D721Med (cell line): ENCODE measurements around the gene SLAMF7.

Experiments used
- DNase-seq: peaks from one replicate; pipeline ENCODE4 v3.0.0; 2011; ENCODE audit warnings: low spot score; ENCODE audit not compliant: insufficient read length
- FAIRE-seq: peaks from 2 replicates; lab custom pipeline; 2011; peaks lifted over from hg19 to GRCh38; lab: Jason Lieb, UNC
- TF ChIP-seq, protein P1 (sequence below): IDR thresholded peaks from 2 replicates; pipeline ENCODE4 v1.5.1; 2012; ENCODE audit warnings: mild to moderate bottlenecking, control low read depth; ENCODE audit not compliant: insufficient read depth; ENCODE audit errors: missing control alignments

The SLAMF7 gene

DNA sequence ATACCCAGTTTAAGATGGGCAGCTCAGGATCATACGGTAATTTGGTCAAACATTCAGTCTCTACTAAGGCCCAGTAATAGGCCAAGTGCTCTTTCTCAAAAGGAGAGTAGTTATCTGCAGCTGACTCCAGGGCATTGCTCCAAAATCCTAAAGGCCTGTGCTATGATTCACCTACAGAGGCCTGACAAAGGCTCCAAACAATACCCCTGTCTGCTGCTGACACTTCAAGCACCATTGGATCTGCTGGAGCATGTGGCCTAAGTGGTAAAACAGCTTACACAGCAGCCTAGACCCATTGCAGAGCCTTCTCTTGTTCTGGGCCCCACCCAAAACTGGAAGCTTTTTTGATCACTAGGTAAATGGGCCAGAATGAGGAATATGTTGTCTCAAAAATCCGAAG is 22.8 kb downstream of the SLAMF7 start:
- DNase-seq (no peak), FAIRE-seq (no peak)
- TF ChIP-seq, protein P1, sequence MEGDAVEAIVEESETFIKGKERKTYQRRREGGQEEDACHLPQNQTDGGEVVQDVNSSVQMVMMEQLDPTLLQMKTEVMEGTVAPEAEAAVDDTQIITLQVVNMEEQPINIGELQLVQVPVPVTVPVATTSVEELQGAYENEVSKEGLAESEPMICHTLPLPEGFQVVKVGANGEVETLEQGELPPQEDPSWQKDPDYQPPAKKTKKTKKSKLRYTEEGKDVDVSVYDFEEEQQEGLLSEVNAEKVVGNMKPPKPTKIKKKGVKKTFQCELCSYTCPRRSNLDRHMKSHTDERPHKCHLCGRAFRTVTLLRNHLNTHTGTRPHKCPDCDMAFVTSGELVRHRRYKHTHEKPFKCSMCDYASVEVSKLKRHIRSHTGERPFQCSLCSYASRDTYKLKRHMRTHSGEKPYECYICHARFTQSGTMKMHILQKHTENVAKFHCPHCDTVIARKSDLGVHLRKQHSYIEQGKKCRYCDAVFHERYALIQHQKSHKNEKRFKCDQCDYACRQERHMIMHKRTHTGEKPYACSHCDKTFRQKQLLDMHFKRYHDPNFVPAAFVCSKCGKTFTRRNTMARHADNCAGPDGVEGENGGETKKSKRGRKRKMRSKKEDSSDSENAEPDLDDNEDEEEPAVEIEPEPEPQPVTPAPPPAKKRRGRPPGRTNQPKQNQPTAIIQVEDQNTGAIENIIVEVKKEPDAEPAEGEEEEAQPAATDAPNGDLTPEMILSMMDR, result no peak

DNA sequence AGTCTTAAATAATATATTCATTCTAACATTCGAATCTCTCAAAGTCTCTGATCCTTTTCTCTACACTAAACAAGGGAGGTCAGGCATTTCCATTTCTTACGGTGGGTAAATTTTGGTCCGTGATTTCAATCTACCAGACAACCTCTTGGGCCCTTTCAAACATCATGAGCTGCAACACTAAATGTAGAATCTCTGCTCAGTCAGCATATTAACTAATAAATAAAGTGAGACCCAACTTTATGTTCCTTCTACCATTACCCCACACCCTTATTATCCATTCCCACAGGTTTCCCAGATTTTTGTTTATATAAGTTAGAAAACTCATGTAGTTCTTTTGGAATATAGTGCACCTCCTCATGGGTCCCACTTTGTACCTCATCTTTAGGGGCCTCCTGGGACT is 24.9 kb downstream of the SLAMF7 start:
- FAIRE-seq (no peak), DNase-seq (no peak)
- TF ChIP-seq, protein P1, result no peak

DNA sequence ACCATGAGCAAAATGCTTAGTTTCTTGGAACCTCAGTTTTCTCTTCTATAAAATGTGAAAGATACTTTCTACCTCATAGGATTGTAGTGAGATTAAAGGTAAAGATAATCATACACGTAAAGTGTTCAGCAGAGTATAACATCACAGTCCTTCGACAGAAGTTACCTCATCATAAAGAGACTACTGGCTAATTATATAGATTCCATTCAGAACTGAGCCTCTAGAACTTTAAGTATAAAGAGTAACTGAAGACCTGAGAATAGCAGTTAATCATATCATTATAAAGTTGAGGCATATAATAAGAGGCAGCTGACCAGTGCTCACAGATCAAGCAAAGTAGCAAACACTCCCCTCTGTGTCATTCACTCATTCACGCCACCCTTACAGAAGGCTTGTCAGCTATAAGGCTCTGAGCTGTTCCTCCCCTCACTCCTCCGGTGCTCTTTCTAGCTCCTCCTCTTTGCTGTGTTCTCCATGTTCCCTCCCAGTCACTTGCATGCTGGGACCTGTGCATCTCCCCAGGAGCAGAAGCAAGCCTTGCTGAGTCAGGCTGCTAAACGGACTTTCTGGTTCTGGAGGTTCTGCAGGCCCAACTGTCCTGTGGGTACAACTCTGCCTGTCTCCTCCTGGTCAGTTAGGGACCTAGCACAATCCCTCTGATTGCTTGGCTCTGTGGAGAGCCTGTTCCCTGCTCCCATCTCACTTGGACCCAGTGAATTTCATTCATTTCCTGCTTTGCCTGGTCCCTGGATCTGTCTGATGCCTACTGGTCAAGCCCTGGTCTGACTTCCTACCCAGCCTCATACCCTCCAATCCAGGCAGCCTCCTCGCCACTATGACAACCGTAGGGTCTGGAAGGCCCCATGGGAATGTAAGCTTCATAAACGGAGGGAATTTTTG is 28.6 kb downstream of the SLAMF7 start:
- DNase-seq (no peak), FAIRE-seq (no peak)
- TF ChIP-seq, protein P1, result no peak

DNA sequence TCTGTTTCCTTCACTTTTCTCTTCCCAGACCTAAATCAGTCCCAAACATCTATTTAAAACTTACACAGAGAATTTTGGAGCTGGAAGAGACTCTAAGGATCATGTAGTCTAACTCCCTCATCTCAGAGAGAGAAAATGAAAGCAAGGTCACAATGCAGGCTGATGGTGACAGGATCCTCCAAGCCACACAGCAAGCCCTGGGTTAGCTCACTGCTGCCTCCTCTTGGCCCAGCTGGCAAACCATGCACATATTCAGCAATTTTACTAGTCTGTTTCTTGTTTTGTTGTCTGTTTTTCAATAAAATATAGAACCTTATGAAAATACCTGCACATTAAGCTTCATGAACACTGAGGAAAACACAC is 29.2 kb downstream of the SLAMF7 start:
- DNase-seq (no peak), FAIRE-seq (no peak)
- TF ChIP-seq, protein P1, result peak; percentile 33

DNA sequence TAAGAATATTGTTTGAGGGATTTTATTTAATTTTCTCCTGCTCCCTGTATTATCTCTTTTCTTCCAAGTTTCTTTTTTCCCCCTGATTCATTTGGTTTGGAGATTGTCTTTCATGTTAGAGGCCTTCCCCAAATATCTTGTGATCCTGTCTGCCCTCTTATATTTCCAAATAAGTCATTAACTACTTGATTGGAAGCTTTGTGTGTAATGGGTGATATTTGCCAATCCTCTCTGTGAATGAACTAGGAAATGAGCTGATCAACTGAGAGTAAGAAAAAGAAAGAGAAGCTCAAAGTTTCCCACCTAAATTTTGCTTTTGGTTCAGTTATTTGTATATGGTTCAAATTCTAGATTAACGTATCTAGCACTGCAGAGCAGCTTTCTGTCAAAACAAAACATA is 33.3 kb downstream of the SLAMF7 start:
- TF ChIP-seq, protein P1, result no peak
- DNase-seq, result no peak
- no peak for FAIRE-seq

DNA sequence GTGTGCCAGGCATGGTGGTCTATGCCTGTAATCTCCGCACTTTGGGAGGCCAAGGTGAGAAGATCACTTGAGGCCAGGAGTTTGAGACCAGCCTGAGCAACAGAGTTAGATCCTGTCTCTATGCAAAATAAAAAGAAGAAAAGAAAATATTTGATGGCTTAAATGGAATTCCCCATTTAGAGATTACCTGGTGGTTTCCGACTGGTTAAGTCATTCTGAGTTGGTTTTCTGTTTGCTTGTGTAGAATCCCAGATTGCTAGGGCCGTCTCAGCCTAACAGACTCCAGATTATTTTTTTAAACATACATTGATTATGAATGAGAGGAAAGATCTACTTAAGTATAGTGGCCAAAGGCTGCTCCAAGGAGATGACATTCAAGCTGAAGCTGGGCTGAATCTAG is 34.0 kb downstream of the SLAMF7 start:
- TF ChIP-seq, protein P1, result no peak
- DNase-seq (no peak), FAIRE-seq (no peak)
